ENCODE results near the gene SH3D19.

Gene SH3D19

DNA sequence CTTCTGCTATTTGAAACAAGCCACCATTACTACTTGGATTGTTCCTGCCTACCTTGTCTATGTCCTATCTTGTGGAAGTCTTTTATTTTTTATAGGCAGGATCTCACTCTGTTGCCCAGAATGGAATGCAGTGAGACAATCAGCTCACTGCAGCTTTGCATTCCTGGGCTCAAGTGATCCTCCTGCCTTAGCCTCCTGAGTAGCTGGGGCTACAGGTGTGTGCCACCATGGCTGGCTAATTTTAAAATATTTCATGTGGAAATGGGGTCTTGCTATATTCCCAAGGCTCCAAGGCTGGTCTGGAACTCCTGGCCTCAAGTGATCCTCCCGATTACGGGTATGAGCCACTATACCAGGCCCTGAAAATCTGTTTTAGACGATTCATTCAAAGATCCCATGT lies 218.3 kb downstream of the SH3D19 start:
- TF ChIP-seq SIN3A (IDR thresholded peaks at IDR 0.05; ENCODE audit: borderline replicate concordance, insufficient read depth, low read length) (no peak), FOXP2 (optimal IDR thresholded peaks at IDR 0.05; ENCODE audit: borderline replicate concordance, extremely low read depth, extremely low read length, insufficient read depth) (no peak), TAF1 (IDR thresholded peaks at IDR 0.05; ENCODE audit: borderline replicate concordance, insufficient read depth, low read length) (no peak), POLR2AphosphoS5 (IDR thresholded peaks at IDR 0.05; ENCODE audit: low read depth, low read length) (no peak)
- TF ChIP-seq, protein P1, sequence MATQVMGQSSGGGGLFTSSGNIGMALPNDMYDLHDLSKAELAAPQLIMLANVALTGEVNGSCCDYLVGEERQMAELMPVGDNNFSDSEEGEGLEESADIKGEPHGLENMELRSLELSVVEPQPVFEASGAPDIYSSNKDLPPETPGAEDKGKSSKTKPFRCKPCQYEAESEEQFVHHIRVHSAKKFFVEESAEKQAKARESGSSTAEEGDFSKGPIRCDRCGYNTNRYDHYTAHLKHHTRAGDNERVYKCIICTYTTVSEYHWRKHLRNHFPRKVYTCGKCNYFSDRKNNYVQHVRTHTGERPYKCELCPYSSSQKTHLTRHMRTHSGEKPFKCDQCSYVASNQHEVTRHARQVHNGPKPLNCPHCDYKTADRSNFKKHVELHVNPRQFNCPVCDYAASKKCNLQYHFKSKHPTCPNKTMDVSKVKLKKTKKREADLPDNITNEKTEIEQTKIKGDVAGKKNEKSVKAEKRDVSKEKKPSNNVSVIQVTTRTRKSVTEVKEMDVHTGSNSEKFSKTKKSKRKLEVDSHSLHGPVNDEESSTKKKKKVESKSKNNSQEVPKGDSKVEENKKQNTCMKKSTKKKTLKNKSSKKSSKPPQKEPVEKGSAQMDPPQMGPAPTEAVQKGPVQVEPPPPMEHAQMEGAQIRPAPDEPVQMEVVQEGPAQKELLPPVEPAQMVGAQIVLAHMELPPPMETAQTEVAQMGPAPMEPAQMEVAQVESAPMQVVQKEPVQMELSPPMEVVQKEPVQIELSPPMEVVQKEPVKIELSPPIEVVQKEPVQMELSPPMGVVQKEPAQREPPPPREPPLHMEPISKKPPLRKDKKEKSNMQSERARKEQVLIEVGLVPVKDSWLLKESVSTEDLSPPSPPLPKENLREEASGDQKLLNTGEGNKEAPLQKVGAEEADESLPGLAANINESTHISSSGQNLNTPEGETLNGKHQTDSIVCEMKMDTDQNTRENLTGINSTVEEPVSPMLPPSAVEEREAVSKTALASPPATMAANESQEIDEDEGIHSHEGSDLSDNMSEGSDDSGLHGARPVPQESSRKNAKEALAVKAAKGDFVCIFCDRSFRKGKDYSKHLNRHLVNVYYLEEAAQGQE (IDR thresholded peaks at IDR 0.05; ENCODE audit: insufficient read depth in 1 of 2, low read depth in 2 of 2, low read length in 2 of 2) = no peak

DNA sequence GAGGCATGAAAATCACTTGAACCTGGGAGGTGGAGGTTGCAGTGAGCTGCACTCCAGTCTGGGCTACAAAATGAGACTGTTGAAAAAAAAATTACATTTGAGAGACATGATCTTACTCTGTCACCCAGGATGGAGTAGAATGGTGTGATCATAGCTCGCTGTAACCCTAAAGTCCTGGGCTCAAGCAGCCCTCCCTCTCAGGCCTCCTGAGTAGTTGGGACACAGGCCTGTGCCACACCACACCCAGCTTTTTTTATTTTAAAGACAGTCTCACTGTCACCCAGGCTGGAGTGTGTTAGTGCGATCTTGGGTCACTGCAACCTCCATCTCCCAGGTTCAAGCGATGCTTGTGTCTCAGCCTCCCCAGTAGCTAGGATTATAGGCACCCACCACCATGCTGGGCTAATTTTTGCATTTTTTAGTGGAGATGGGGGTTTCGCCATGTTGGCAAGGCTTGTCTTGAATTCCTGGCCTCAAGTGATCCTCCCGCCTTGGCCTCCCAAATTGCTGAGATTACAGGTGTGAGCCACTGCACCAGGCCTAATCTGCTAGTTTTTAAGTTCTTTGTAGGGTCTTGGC lies 219.9 kb downstream of the SH3D19 start:
- TF ChIP-seq TAF1 (IDR thresholded peaks at IDR 0.05; ENCODE audit: borderline replicate concordance, insufficient read depth, low read length) = no peak
- peak; percentile 81 for TF ChIP-seq POLR2AphosphoS5 (IDR thresholded peaks at IDR 0.05; ENCODE audit: low read depth, low read length)

DNA sequence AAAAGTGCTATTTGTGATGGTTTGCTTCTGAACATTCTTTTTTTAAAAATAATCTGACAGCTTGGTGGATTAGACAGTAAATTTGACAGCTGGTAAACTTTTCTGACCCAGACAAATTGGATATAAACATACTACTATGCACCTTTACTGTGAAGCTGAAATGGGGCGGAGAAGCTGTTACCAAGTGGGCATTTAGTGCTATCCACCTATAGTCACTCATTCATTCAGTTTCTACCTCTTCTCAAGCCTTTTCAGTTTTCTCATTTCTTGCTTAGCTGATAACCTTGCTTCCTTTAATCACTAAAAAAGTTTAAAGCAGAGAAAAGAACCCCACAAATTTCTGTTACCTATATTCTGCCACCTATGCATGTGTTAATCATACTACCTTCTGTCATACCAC lies 220.8 kb downstream of the SH3D19 start:
- no peak for TF ChIP-seq SIN3A (IDR thresholded peaks at IDR 0.05; ENCODE audit: borderline replicate concordance, insufficient read depth, low read length)

DNA sequence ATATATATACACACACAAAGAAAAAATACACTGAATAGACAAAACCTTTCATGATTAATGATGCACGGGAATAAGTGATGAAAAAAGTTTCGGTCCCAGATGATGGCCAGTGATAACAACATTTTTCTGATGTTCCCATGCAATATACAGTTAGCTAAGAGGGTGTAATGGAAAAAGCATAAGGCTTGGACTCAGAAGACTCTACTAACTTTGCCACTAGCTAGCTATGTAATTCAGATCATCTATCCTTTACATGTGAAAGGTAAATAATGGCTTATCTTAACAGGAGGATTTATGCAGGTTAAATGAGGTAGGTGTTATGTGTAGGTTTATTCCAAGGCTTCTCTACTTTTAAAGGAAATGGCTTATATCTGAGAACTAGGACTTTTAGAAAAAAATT lies 221.6 kb downstream of the SH3D19 start:
- TF ChIP-seq SIN3A (IDR thresholded peaks at IDR 0.05; ENCODE audit: borderline replicate concordance, insufficient read depth, low read length) = no peak

DNA sequence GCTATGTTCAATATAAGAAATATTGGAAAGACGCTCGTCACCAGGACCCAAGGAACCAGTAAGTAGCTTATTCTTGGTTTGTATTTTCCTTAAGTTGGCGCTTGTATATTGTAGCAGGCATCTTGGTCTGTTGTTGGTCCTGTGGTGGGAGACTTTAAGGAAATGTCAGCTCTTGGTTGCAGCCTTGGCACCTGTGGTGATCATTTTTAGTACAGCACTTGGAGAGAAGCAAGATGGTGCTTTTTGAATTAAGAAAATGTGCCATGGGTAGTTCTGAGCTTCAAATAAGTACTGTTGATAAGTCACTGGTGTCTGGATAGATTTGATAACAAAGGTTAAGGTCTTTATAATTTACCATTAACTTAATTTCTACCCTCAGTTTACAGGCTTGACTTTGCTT lies 224.9 kb downstream of the SH3D19 start:
- 0 out of 2 replicates have a peak, but pooled peaks have one; percentile 45 for TF ChIP-seq POLR2AphosphoS5 (IDR thresholded peaks at IDR 0.05; ENCODE audit: low read depth, low read length)
- TF ChIP-seq FOXP2 (optimal IDR thresholded peaks at IDR 0.05; ENCODE audit: borderline replicate concordance, extremely low read depth, extremely low read length, insufficient read depth) = no peak

DNA sequence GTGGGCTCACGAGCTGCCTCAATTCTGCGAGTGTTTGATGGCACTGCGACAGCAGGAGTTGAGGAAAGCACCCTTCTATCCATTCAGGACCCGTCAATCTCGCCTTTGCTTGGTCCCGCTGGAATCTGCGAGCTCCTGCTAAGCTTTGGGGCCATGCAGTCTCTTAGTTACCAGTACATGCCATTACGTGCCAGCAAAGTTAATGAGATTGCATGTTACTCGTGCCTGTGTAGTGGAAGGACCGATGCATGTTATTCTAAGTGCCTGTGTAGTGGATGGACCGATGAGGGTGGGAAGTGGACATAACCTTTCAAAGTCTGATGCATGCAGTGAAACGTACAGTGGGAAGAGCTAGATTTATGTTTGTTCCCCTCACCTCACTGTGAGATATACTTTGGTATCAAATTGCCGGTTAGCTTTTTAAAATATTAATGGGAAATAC lies 225.4 kb downstream of the SH3D19 start:
- TF ChIP-seq TAF1 (IDR thresholded peaks at IDR 0.05; ENCODE audit: borderline replicate concordance, insufficient read depth, low read length) = no peak
- no peak for TF ChIP-seq SIN3A (IDR thresholded peaks at IDR 0.05; ENCODE audit: borderline replicate concordance, insufficient read depth, low read length)
- no peak for TF ChIP-seq FOXP2 (optimal IDR thresholded peaks at IDR 0.05; ENCODE audit: borderline replicate concordance, extremely low read depth, extremely low read length, insufficient read depth)
- TF ChIP-seq, protein P1 (IDR thresholded peaks at IDR 0.05; ENCODE audit: insufficient read depth in 1 of 2, low read depth in 2 of 2, low read length in 2 of 2) = no peak
- TF ChIP-seq POLR2AphosphoS5 (IDR thresholded peaks at IDR 0.05; ENCODE audit: low read depth, low read length) = no peak

DNA sequence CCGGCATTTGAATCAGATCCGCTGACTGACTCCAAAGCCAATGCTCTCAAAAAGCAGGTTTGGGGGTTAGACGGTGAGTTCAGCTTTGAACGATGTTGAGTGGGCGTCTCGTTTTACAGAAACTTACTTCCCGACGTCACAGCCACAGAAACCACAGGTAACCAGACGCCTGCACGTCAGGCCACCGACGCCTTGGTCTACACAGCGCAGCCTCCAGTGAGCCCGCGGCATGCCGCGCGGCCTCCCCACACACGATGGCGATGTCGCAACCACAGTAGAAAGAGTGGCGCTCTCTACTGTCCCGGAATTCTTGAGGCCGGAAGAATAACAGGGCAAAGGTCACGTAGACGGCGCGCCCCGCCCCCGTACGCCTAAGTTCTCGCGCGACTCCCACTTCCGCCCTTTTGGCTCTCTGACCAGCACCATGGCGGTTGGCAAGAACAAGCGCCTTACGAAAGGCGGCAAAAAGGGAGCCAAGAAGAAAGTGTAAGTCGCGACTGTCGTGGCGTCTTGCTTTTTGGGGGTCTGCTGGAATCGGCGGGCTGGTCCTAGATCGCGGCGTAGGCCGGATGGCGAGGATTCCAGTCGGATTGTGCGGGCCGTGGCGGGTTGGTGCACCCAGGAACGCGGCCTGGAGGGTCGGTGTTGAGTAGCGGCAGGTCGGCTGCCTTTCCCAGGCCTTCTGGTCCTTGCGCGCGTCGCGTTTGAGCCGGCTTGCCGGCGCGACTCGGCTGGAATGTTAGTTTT lies 226.0 kb downstream of the SH3D19 start, which contains the start of gene RPS3A:
TSS of gene RPS3A (plus strand) at position 400 of the 747 bp plus-strand sequence. CDS start at position 425, 25 bp downstream.
- TF ChIP-seq FOXP2 (optimal IDR thresholded peaks at IDR 0.05; ENCODE audit: borderline replicate concordance, extremely low read depth, extremely low read length, insufficient read depth) = peak; percentile 69
- TF ChIP-seq TAF1 (IDR thresholded peaks at IDR 0.05; ENCODE audit: borderline replicate concordance, insufficient read depth, low read length) = peak; percentile 99
- peak; percentile 98 for TF ChIP-seq POLR2AphosphoS5 (IDR thresholded peaks at IDR 0.05; ENCODE audit: low read depth, low read length)
- TF ChIP-seq, protein P1 (IDR thresholded peaks at IDR 0.05; ENCODE audit: insufficient read depth in 1 of 2, low read depth in 2 of 2, low read length in 2 of 2) = peak; percentile 59 to 71; a peak in 3 of 4 replicates
- peak; percentile 52; the same call in 1 of the 2 replicates for TF ChIP-seq SIN3A (IDR thresholded peaks at IDR 0.05; ENCODE audit: borderline replicate concordance, insufficient read depth, low read length)

Data from PFSK-1 (cell line).